ENCODE data around the gene C2CD3. TPM values are rescaled to one million over a fixed set of nuclear protein-coding genes. Genes with fewer than 3 reads are reported as not detected.

Gene C2CD3
- total and polyA plus RNA-seq, 9 of the 15 experiments (the other 6 are each of a cell fraction or from before 2014, with no cell fraction given), result 4.4 to 20.2 (median 15.4) TPM

GRCh38 chr11:74092425-74092824 lies 78.4 kb downstream of the C2CD3 start (continued):
- TF ChIP-seq HMBOX1 (IDR thresholded peaks at IDR 0.05) (peak; percentile 85), XRCC5 (IDR thresholded peaks at IDR 0.05; ENCODE audit: low read depth, low read length) (no peak), ZNF274 (IDR thresholded peaks at IDR 0.05; ENCODE audit: borderline replicate concordance, low read depth, low read length) (no peak), TEAD4 (IDR thresholded peaks at IDR 0.05; ENCODE audit: low read length) (peak; percentile 86), TEAD4 (CRISPR knock-in tag; IDR thresholded peaks at IDR 0.05; ENCODE audit: borderline replicate concordance) (no peak), ZBTB2 (IDR thresholded peaks at IDR 0.05) (no peak), KLF16 (IDR thresholded peaks at IDR 0.05) (peak; percentile 74; the same call in 1 of the 2 replicates), CTCFL (IDR thresholded peaks at IDR 0.05; ENCODE audit: borderline replicate concordance, insufficient read depth, low read depth, low read length, poor library complexity, severe bottlenecking) (no peak), JUND (IDR thresholded peaks at IDR 0.05; ENCODE audit: borderline replicate concordance, low read depth, low read length) (no peak), JUND (tag; IDR thresholded peaks at IDR 0.05; ENCODE audit: borderline replicate concordance, low read depth, low read length) (peak; percentile 28; the same call in 1 of the 3 replicates), ZNF586 (CRISPR knock-in tag; conservative IDR thresholded peaks at IDR 0.05) (no peak), PRPF4 (IDR thresholded peaks at IDR 0.05; ENCODE audit: insufficient read depth, low read depth, low read length, poor library complexity, severe bottlenecking) (no peak), MYNN (IDR thresholded peaks at IDR 0.05) (no peak), MYNN (CRISPR knock-in tag; IDR thresholded peaks at IDR 0.05) (no peak), ZNF707 (CRISPR knock-in tag; conservative IDR thresholded peaks at IDR 0.05) (no peak), ZBTB7A (IDR thresholded peaks at IDR 0.05; ENCODE audit: borderline replicate concordance, control insufficient read depth, low read depth, low read length) (no peak), SRSF7 (optimal IDR thresholded peaks at IDR 0.05; ENCODE audit: low read depth, low read length) (no peak), VEZF1 (CRISPR knock-in tag; IDR thresholded peaks at IDR 0.05) (no peak), ZNF347 (CRISPR knock-in tag; IDR thresholded peaks at IDR 0.05; ENCODE audit: low read depth) (no peak), ESRRB (CRISPR knock-in tag; IDR thresholded peaks at IDR 0.05; ENCODE audit: borderline replicate concordance) (no peak), DDX20 (tag; IDR thresholded peaks at IDR 0.05; ENCODE audit: low read depth) (no peak), ZFPM2 (CRISPR knock-in tag; IDR thresholded peaks at IDR 0.05) (no peak), TGIF2 (CRISPR knock-in tag; IDR thresholded peaks at IDR 0.05) (no peak), PPARD (CRISPR knock-in tag; IDR thresholded peaks at IDR 0.05) (no peak)
